ENCODE data around the gene G6PC2.

DNA sequence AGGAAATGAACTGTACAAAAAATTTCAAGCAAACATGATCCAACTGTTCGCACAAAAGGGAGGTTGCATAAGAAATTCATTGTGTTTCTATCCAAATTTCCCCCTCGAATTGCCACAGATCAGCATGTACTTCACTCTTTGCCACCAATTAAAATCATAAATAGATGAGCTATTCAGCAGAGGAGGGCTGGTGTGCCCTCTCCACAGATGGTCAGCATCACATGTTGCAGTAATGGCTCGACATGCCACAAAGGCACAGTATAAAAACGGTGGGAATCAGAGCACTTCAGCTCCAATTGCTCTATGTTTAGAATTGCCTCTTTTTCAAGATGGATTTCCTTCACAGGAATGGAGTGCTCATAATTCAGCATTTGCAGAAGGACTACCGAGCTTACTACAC, at the start of gene G6PC2:
- TF ChIP-seq ZNF232 (CRISPR knock-in tag; IDR thresholded peaks at IDR 0.05): no peak
- no peak for TF ChIP-seq CTCF (IDR thresholded peaks at IDR 0.05)
- TF ChIP-seq KAT7 (CRISPR knock-in tag; IDR thresholded peaks at IDR 0.05; ENCODE audit: borderline replicate concordance): no peak
- no peak for TF ChIP-seq NR1H2 (CRISPR knock-in tag; IDR thresholded peaks at IDR 0.05)
- no peak for TF ChIP-seq NFYB (CRISPR knock-in tag; conservative IDR thresholded peaks at IDR 0.05; ENCODE audit: low read depth)
- no peak for TF ChIP-seq SP1 (CRISPR knock-in tag; conservative IDR thresholded peaks at IDR 0.05)
- TF ChIP-seq NR2C2 (CRISPR knock-in tag; IDR thresholded peaks at IDR 0.05): no peak
- no peak for TF ChIP-seq ZNF416 (CRISPR knock-in tag; IDR thresholded peaks at IDR 0.05)
- TF ChIP-seq ELF4 (CRISPR knock-in tag; IDR thresholded peaks at IDR 0.05; ENCODE audit: low read depth): no peak
- TF ChIP-seq, protein P1, sequence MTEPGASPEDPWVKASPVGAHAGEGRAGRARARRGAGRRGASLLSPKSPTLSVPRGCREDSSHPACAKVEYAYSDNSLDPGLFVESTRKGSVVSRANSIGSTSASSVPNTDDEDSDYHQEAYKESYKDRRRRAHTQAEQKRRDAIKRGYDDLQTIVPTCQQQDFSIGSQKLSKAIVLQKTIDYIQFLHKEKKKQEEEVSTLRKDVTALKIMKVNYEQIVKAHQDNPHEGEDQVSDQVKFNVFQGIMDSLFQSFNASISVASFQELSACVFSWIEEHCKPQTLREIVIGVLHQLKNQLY (CRISPR knock-in tag; IDR thresholded peaks at IDR 0.05): no peak
- TF ChIP-seq ETV6 (CRISPR knock-in tag; IDR thresholded peaks at IDR 0.05): no peak
- TF ChIP-seq NFE2L1 (CRISPR knock-in tag; IDR thresholded peaks at IDR 0.05): no peak
